HG03442 (cell line): Measurements from ENCODE around the gene RAB6D.
"Not testable (repeated sequence)": the region's sequence is repeated elsewhere in the genome, so short reads cannot be mapped to it uniquely, and the experiment has no call there.

ENCODE experiments used
- ATAC-seq: cut with Tn5 transposase; IDR thresholded peaks from one replicate; pipeline ENCODE4 v1.9.1; 2021; ENCODE audit warnings: mild to moderate bottlenecking, moderate library complexity; ENCODE audit not compliant: unreplicated experiment

Gene RAB6D

GRCh38 chr2:131363703-131364186, at the start of gene RAB6D:
Gene RAB6D, minus strand, starts transcription at chr2:131364168. Its CDS starts 448 bp downstream, at chr2:131363720.
- ATAC-seq = peak; percentile 49

- peak; percentile 74 for ATAC-seq
These were observed 49.3 kb upstream of the RAB6D start for GRCh38 chr2:131413148-131413747.

- ATAC-seq = no peak
These were observed 46.2 kb upstream of the RAB6D start for GRCh38 chr2:131410173-131410572.

DNA sequence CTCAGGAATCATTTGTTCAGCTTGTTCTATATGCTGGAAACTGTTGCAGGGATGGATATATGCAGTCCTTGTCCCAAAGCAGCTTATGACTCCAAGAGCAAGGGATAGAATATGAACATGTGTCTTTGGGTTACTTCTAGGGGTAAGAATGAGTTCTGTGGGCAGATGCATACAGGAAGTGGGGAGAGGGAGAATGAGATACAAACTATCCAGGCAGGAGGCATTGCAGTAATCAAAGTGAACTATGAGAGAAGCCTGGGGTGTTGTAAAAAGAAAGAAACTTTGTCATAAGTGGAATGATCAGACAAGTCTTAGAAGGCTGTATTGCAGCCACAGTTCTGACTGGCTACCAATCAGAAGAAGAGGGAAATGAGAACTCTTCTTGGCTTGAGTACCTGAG, 44.8 kb upstream of the RAB6D start:
- no peak for ATAC-seq

DNA sequence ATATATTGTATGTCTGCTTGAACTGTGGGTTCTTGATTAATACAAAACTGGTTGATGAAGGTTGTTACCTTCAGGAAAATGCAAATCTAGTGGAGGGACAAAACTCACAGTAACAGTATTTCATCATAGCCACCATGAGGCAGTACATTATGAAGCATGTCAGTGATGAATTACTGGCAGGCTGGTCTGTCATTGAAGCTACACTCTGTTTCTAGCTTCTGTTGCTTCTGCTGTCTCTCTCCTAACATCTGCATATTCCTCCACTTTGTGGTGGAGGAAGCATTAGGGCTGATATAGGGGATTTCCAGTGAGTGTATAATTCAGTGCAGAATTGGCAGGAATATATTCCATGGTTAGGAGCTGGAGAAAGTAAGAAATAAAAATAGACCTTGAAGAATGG, 44.2 kb upstream of the RAB6D start:
- no peak for ATAC-seq

- ATAC-seq = no peak
These were observed 40.8 kb upstream of the RAB6D start for GRCh38 chr2:131404753-131405152.

DNA sequence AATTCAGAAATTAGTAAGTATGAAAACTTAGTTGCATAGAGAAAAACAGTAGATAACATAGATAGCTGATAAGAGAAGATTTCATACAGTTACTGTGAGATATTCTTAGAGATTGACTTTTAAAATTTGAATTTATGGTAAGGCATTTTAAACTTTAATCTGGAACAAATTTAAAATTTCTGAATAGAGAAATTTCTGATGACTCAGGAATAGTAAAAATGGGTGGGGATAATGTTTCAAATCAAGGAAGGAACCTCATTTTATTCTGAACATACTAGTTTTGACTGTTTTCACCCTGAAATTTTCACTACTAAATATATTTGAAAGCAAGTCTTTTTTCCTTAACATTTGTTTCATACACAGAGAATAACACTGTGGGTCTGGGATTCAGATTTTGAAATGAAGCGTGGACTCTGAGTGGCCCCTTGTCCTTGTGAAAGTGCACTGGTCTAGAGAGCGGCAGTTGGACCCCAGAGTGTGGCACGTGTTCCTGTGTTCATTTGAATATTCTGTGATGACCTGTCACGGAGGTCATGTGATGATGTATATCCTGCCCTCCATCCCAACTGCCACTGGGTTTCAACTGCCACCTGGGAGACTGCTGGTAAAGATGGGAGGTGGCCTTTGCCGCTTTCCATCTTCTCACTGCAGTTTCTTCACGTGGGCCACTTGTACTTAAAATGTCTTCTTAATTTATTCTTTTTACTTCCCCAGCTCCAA, 38.5 kb upstream of the RAB6D start:
- ATAC-seq = no peak

GRCh38 chr2:131400849-131401248, 36.9 kb upstream of the RAB6D start:
- ATAC-seq = no peak

DNA sequence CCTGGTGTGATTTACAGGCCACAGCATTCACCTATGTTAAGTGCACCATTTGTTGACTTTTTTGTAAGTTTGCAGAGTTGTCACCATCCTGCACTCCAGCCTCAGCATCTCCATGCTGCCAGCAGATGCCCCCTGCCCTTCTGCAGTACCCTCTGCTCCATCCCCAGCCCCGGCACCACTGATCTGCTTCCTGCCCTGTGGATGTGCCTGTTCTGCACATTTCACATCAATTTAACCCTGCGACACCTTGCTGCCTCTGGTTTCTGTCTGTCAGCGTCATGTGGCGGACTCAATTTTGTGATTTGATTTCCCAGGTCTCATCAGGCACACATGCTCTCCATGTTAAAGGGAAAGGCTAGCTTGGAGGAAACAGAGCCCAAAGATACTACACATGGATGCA, 36.5 kb upstream of the RAB6D start:
- ATAC-seq = not testable (repeated sequence)

DNA sequence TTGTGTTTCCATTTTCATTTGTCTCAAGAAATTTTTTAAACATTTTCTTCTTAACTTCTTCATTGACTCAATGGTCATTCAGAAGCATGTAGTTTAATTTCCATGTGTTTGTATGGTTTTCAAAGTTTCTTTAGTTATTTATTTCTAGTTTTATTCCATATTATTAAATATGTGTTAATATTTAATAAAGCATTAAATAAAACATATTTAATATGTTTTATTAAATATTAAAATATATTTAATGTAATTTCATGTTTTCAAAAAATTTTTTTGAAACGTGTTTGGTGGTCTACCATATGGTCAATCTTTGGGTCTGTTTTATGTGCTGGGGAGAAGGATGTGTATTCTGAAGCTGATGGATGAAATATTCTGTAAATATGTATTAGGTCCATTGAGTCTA, 32.2 kb upstream of the RAB6D start:
- not testable (repeated sequence) for ATAC-seq

DNA sequence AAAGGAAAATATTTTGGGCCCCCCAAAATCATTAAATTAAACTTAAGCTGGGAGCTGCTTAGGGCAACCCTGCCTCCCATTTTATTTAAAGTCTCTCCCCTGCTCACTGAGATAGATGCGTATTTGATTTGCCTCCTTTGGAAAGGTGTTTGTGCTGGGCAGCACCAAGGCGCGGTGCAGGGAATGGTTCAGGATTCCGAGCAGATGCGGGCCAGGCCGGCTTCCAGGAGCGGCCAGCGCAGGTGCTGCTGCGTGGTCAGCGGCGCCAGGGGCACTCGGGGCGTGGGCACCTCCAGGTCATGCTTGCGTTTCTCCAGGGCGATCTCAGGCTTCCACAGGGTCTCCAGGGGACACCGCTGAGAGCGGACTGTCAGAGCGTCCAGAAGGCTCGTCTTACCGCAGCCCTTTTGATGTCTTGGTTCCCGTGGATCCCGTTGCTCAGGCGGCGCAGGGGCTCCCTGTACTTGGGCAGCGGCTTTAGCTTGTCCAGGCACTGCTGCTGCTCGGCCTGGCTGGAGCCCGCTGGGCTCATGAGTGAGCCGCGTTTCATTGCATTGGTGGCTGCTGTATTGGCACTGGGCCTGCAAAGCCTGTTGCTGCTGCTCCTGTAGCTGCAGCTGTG, 31.2 kb upstream of the RAB6D start:
- not testable (repeated sequence) for ATAC-seq

DNA sequence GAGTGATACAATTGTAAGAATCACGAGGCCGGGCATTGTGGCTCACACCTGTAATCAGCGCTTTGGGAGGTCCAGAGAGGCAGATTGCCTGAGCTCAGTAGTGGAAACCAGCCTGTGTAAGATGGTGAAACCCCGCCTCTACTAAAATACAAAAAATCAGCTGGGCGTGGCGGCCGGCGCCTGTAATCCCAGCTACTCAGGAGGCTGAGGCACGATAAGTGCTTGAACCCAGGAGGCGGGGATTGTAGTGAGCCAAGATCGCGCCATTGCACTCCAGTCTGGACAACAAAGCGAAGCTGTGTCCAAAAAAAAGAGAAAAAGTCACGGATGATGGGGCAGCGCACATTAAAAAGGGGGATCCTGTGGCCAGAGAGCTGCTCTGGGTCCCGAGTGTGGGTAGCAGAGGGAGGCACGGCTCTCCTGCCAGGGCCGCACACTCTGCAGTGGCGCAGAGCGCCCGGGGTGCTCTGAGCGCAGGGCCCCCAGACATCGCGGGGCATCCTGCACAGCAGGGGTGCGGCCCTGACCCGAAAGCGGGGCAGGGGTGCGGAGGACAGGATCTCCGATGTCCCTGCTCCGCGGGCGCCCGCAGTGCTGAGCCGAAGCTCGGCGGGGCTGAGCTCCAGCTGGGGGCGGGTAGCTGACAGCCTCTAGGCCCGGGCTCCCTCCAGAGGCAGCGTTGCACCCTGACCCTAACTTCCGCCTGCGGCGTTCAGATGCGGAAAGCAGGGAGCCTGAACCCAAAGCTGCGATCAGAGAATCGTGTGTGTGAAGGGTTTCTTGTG, 30.4 kb upstream of the RAB6D start:
- no peak for ATAC-seq

- not testable (repeated sequence) for ATAC-seq
These were observed 28.0 kb upstream of the RAB6D start for GRCh38 chr2:131391953-131392352.

DNA sequence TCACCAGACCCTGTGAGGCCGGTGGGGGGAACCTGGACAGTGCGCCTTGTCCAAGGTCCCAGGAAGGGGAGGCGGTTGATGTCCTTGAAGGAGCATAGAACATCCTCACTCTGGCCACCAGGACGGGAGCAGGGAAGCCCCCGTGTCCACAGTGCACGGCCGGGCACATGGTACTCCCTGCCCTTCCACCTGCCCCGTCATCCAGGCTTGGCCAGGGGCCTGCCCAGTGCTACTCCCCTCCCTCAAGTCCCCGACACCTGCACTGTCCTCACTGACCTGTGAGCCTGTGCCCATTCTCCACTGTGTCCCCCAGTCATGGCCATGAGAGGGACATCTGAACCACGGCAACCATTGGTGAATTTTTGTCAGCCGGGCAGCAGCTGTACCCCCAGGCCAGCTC, 27.5 kb upstream of the RAB6D start:
- not testable (repeated sequence) for ATAC-seq

DNA sequence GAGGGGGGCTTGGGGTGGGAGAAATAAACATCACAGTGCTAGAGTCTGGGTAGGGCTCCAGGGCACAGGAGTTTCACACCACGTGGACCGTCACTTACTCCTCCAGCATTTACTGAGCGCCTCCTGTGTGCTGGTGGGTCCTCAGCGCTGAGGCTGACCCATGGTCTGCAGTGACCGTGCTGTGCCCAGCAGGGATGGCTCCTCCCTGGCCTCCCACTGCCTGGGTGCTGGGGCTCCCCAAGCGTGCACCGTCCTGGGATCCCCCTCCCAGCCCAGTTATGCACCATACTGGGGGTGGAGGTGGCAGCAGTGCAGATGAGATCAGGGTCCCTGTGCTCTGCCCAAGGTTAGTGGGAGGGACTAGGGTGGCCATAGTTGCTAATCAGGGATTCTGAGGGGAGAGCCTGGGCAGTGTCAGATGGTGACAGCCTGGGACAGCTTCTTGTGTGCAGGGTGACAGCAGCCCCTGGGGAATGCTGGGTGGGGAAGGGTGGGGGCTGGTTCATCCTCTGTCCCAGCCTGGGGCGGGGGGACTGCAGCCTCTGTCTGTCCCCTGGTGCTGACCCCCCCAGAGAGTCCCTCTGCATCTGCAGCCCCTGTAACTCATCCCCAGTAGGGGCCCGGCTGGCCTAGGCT, 26.6 kb upstream of the RAB6D start:
- not testable (repeated sequence) for ATAC-seq

GRCh38 chr2:131389657-131390056, 25.7 kb upstream of the RAB6D start:
- ATAC-seq = no peak

DNA sequence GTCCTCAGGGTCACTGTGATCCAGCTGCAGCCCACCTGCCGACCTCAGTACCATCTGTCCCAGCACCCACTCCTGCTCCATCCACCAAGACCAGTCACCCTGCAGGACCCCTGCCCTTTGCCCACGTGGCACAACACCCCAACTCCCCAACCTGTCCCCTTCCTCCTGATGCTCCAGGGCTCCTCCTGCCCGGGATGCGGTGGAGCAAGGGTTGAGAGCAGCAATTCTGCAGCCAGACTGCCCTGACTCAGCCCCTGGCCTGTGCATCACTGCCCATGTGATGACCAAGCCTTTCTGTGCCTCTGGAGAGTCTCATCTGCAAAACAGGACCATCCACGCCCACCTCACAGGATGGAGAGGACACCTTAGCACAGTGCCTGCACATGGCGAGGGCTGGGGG, 24.9 kb upstream of the RAB6D start:
- ATAC-seq = not testable (repeated sequence)

DNA sequence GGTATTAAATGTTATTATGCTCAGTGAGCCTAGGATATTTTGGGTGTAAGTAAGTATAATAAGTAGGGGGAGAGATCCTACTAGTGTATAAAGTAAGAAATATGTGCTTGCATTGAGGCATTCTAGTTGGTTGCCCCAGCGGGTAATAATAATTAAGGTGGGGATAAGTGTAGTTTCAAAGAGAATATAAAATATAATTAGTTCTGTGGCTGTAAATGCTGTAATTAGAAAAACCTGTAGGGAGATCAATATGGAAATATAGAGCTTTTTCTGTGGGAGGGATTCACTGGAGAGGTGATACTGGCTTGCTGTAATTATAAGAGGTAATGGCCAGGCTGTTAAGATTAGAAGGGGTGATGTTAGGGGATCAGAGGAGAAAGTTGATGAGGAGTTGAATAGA, 9.1 kb upstream of the RAB6D start:
- ATAC-seq = not testable (repeated sequence)

- ATAC-seq = no peak
These were observed 6.0 kb upstream of the RAB6D start for GRCh38 chr2:131369954-131370353.

GRCh38 chr2:131368493-131369066, 4.6 kb upstream of the RAB6D start:
- not testable (repeated sequence) for ATAC-seq
